B cell (primary cell): ENCODE measurements around the gene KPNA1. TPM values are rescaled to one million over a fixed set of nuclear protein-coding genes. Genes with fewer than 3 reads are reported as not detected.

Experiments used
- ATAC-seq: fragments of 200-7000 bp; cut with Tn5 transposase; one replicate; pipeline ENCODE4 v1.10.0; 2021; ENCODE audit warnings: low read depth, mild to moderate bottlenecking, moderate number of reproducible peaks, moderate library complexity
- CTCF ChIA-PET: fragments of 350-600 bp; sonication (Branson Sonifier 250); formaldehyde crosslinking; loops from one replicate; lab custom pipeline; 2021; ENCODE audit warnings: antibody characterized with exemption, inconsistent platforms; lab: Charles Lee
- POLR2A ChIA-PET: fragments of 350-600 bp; sonication (Branson Sonifier 250); formaldehyde crosslinking; loops from one replicate; lab custom pipeline; 2021; ENCODE audit warnings: antibody characterized with exemption; lab: Charles Lee
- DNase-seq: peaks from one replicate; pipeline ENCODE4 v3.0.0; 2013
- H2AFZ ChIP-seq: 2 replicates; pipeline ENCODE4 v1.6.1; 2012; ENCODE audit warnings: mild to moderate bottlenecking, low read depth, low read length; ENCODE audit not compliant: insufficient read depth, poor library complexity, severe bottlenecking
- H3K27ac ChIP-seq, 2 donors: 1 replicate in 1 of 2; 2 replicates in 1 of 2; pipeline ENCODE4 v1.5.1; 2012 to 2013; ENCODE audit warnings: low read length in 2 of 2, mild to moderate bottlenecking in 2 of 2, moderate library complexity in 1 of 2
- H3K27me3 ChIP-seq, 4 experiments: fragments of 200-600 bp in 1 of 4; sonication (generic) in 1 of 4; replicated peaks in 1 of 4; 1 replicate in 2 of 4; 2 replicates in 2 of 4; pipeline versions ENCODE4 v1.6.1 to v1.7.0; 2013 to 2016; ENCODE audit warnings: low read length in 3 of 4, mild to moderate bottlenecking in 2 of 4, mixed read lengths in 1 of 4, moderate library complexity in 1 of 4; ENCODE audit not compliant: insufficient read depth in 4 of 4, control insufficient read depth in 3 of 4; ENCODE audit errors: control extremely low read depth in 1 of 4
- H3K36me3 ChIP-seq, 2 experiments: replicated peaks in 1 of 2; 1 replicate in 1 of 2; 2 replicates in 1 of 2; pipeline versions ENCODE4 v1.6.1 to v1.7.1; 2013; ENCODE audit warnings: low read length in 1 of 2; ENCODE audit not compliant: insufficient read depth in 2 of 2, control insufficient read depth in 1 of 2; ENCODE audit errors: control extremely low read depth in 1 of 2, extremely low read depth in 1 of 2
- H3K4me1 ChIP-seq, 2 donors: fragments of 200-600 bp in 1 of 2; sonication (generic) in 1 of 2; 1 replicate in 1 of 2; 2 replicates in 1 of 2; pipeline versions ENCODE4 v1.5.1 to v1.6.1; 2013 to 2017; ENCODE audit warnings: low read length in 2 of 2; ENCODE audit not compliant: control insufficient read depth in 2 of 2, insufficient read depth in 2 of 2
- H3K4me2 ChIP-seq: replicated peaks from 2 replicates; pipeline ENCODE3; 2012; ENCODE audit warnings: mild to moderate bottlenecking, low read depth, low read length; ENCODE audit not compliant: poor library complexity, severe bottlenecking
- H3K4me3 ChIP-seq, 5 experiments: fragments of 200-600 bp in 1 of 5; sonication (generic) in 1 of 5; 1 replicate in 3 of 5; 2 replicates in 2 of 5; pipeline versions ENCODE4 v1.5.1 to v1.7.0; 2011 to 2016; ENCODE audit warnings: low read length in 4 of 5, mild to moderate bottlenecking in 4 of 5, low read depth in 2 of 5, control low read depth in 1 of 5, moderate library complexity in 1 of 5; ENCODE audit not compliant: insufficient read depth in 1 of 5; ENCODE audit errors: control extremely low read depth in 1 of 5, extremely low read depth in 1 of 5
- H3K79me2 ChIP-seq: fragments of 200-600 bp; sonication (generic); one replicate; pipeline ENCODE4 v1.6.0; 2016; ENCODE audit warnings: low read length; ENCODE audit not compliant: control insufficient read depth, insufficient read depth
- H3K9ac ChIP-seq: fragments of 200-600 bp; sonication (generic); 2 replicates; pipeline ENCODE4 v1.6.1; 2017; ENCODE audit warnings: mild to moderate bottlenecking, low read length, moderate library complexity
- H3K9me3 ChIP-seq, 3 donors: one replicate each; pipeline versions ENCODE4 v1.6.1 to v1.7.1; 2013; ENCODE audit warnings: low read length in 2 of 3; ENCODE audit not compliant: control insufficient read depth in 2 of 3, insufficient read depth in 1 of 3; ENCODE audit errors: control extremely low read depth in 1 of 3
- H4K20me1 ChIP-seq: 2 replicates; pipeline ENCODE4 v1.6.0; 2012; ENCODE audit warnings: mild to moderate bottlenecking, low read length; ENCODE audit not compliant: insufficient read depth, control insufficient read depth, poor library complexity, severe bottlenecking
- H3K27ac Mint-ChIP-seq: one replicate; pipeline ENCODE4 v1.8.0; 2021; ENCODE audit warnings: mixed read lengths
- H3K27me3 Mint-ChIP-seq: one replicate; pipeline ENCODE4 v1.8.0; 2021; ENCODE audit warnings: mixed read lengths
- H3K4me1 Mint-ChIP-seq: one replicate; pipeline ENCODE4 v1.8.0; 2021; ENCODE audit warnings: mixed read lengths
- H3K4me3 Mint-ChIP-seq: one replicate; pipeline ENCODE4 v1.8.0; 2021; ENCODE audit warnings: mixed read lengths
- H3K9me3 Mint-ChIP-seq: one replicate; pipeline ENCODE4 v1.8.0; 2022; ENCODE audit warnings: mixed read lengths; ENCODE audit not compliant: insufficient read depth
- CTCF ChIP-seq: fragments of 200-600 bp; IDR thresholded peaks from one replicate; pipeline ENCODE4 v1.8.0; 2022; ENCODE audit warnings: antibody characterized with exemption, mild to moderate bottlenecking
- EZH2 ChIP-seq: IDR thresholded peaks from 2 replicates; pipeline ENCODE4 v1.6.1; 2012; ENCODE audit warnings: borderline replicate concordance, low read depth, mild to moderate bottlenecking, moderate library complexity, low read length; ENCODE audit not compliant: insufficient read depth, poor library complexity, severe bottlenecking
- WGBS: methylation state at CpG from one replicate; pipeline ENCODE4 v1.1.5; 2013; ENCODE audit warnings: missing lambda C conversion rate; ENCODE audit not compliant: insufficient coverage; 5-methylcytosine and 5-hydroxymethylcytosine counted together
- intact Hi-C: fragments of 100-400 bp; cut with micrococcal nuclease; formaldehyde crosslinking; loops from one replicate; pipeline ENCODE4 v1.10.0; 2022
- polyA plus RNA-seq: library from polyadenylated mRNA; depleted of rRNA; stranded (reverse); fragments of >200 nt; gene quantifications from 2 replicates; pipeline ENCODE4 v1.2.3, GENCODE V29; 2012
- total RNA-seq, 2 donors: library from RNA; stranded (reverse); fragments of 120-200 nt in 1 of 2; gene quantifications; 1 replicate in 1 of 2; 2 replicates in 1 of 2; pipeline versions ENCODE4 v1.2.3 to v1.2.4, GENCODE V29; 2013 to 2022

The KPNA1 gene
- total and polyA plus RNA-seq, 2 donors (not counting 1 experiment from before 2014, with no cell fraction given), result 14.9 to 79.4 TPM

- WGBS, result no CpG with 5 or more reads among the region's 2 CpGs
- DNase-seq (no peak), ATAC-seq (no peak)
- no peak overlapping the region for H3K4me3 ChIP-seq
- H3K9me3 ChIP-seq, result peaks cover 0 to 2% (median 0%) of the 10 kb centered on the region in 3 donors
- H3K27ac ChIP-seq, result no peak overlapping the region
- Mint-ChIP-seq H3K4me1 (peaks cover 63% of the 10 kb centered on the region), H3K4me3 (no peak overlapping the region), H3K27ac (no peak overlapping the region), H3K9me3 (no peaks in the 10 kb centered on the region), H3K27me3 (no peaks in the 10 kb centered on the region)
- POLR2A ChIA-PET, result no interaction called here
- peaks cover 1 to 6% of the 10 kb centered on the region in 2 donors for H3K4me1 ChIP-seq
- H3K4me2 ChIP-seq, result no peak overlapping the region
- intact Hi-C loops, result no loop called here
- H3K79me2 ChIP-seq, result peaks cover 99% of the 10 kb centered on the region
- peaks cover 76% of the 10 kb centered on the region for H4K20me1 ChIP-seq
- no peaks in the 10 kb centered on the region for H3K27me3 ChIP-seq
- peaks cover 3 to 5% of the 10 kb centered on the region in 2 experiments for H3K36me3 ChIP-seq
- H3K9ac ChIP-seq, result no peak overlapping the region
- TF ChIP-seq CTCF, result no peak
- CTCF ChIA-PET, result no interaction called here
- no peak overlapping the region for H2AFZ ChIP-seq
These were observed 6.4 kb downstream of the KPNA1 start for GRCh38 chr3:122508135-122508914.

- DNase-seq (no peak), ATAC-seq (no peak)
- H4K20me1 ChIP-seq, result peaks cover 91% of the 10 kb centered on the region
- H3K4me2 ChIP-seq, result no peak overlapping the region
- H3K27me3 ChIP-seq, result no peaks in the 10 kb centered on the region
- H3K9ac ChIP-seq, result no peak overlapping the region
- peaks cover 0 to 2% (median 0%) of the 10 kb centered on the region in 3 donors for H3K9me3 ChIP-seq
- POLR2A ChIA-PET, result no interaction called here
- peaks cover 3 to 5% of the 10 kb centered on the region in 2 experiments for H3K36me3 ChIP-seq
- WGBS, result no CpG with 5 or more reads among the region's 1 CpG
- no peak for TF ChIP-seq CTCF
- no peak for TF ChIP-seq EZH2
- intact Hi-C loops, result no loop called here
- H3K27ac ChIP-seq, result no peak overlapping the region
- peaks cover 65% of the 10 kb centered on the region for H3K4me1 Mint-ChIP-seq
- peaks cover 100% of the 10 kb centered on the region for H3K79me2 ChIP-seq
- H3K4me3 Mint-ChIP-seq, result no peak overlapping the region
- H3K27ac Mint-ChIP-seq, result no peak overlapping the region
- peaks cover 0 to 8% of the 10 kb centered on the region in 2 donors for H3K4me1 ChIP-seq
- H3K27me3 Mint-ChIP-seq, result no peaks in the 10 kb centered on the region
- H2AFZ ChIP-seq, result no peak overlapping the region
- no peaks in the 10 kb centered on the region for H3K9me3 Mint-ChIP-seq
- H3K4me3 ChIP-seq, result no peak overlapping the region
- CTCF ChIA-PET, result interaction anchor here (0.6 kb wide), 1 partner anchor 95 kb away, joined by 3 read pairs; no protein-coding TSS in a partner anchor
These were observed 8.3 kb downstream of the KPNA1 start for GRCh38 chr3:122506450-122506849.
